Astrocyte of the spinal cord (primary cell): Measurements from ENCODE around the gene PLBD2.

Source experiments
- DNase-seq: peaks from one replicate; pipeline ENCODE4 v3.0.0; 2011; ENCODE audit warnings: low read depth, low spot score
- H3K4me3 ChIP-seq: 2 replicates; pipeline ENCODE4 v1.5.1; 2011; ENCODE audit warnings: low read depth, mild to moderate bottlenecking, low read length, moderate library complexity
- CTCF ChIP-seq: IDR thresholded peaks from 2 replicates; pipeline ENCODE4 v1.5.1; 2012; ENCODE audit warnings: low read depth, mild to moderate bottlenecking, low read length, inconsistent platforms
- in situ Hi-C: cut with HindIII; loops from 2 replicates; pipeline ENCODE4 v1.10.0; 2017; ENCODE audit warnings: low sequenced_read_pairs

Gene PLBD2

GRCh38 chr12:113369391-113369985 lies 11.1 kb downstream of the PLBD2 start:
- TF ChIP-seq CTCF, result no peak
- no peak for DNase-seq
- in situ Hi-C loops, result no loop called here
- H3K4me3 ChIP-seq, result no peak overlapping the region

- in situ Hi-C loops, result no loop called here
- no peak overlapping the region for H3K4me3 ChIP-seq
- DNase-seq, result no peak
- TF ChIP-seq CTCF, result no peak
Measured at GRCh38 chr12:113370923-113371682, 12.7 kb downstream of the PLBD2 start.

GRCh38 chr12:113371808-113372207 lies 13.4 kb downstream of the PLBD2 start:
- in situ Hi-C loops, result no loop called here
- TF ChIP-seq CTCF, result no peak
- no peak for DNase-seq
- no peak overlapping the region for H3K4me3 ChIP-seq

- in situ Hi-C loops, result no loop called here
- no peak for TF ChIP-seq CTCF
- no peak for DNase-seq
- no peak overlapping the region for H3K4me3 ChIP-seq
Measured at GRCh38 chr12:113372371-113372770, 14.0 kb downstream of the PLBD2 start.

GRCh38 chr12:113373440-113373839 lies 15.1 kb downstream of the PLBD2 start:
- H3K4me3 ChIP-seq, result no peak overlapping the region
- no peak for DNase-seq
- TF ChIP-seq CTCF, result no peak
- in situ Hi-C loops, result no loop called here

GRCh38 chr12:113373969-113374368 lies 15.6 kb downstream of the PLBD2 start:
- in situ Hi-C loops, result no loop called here
- H3K4me3 ChIP-seq, result no peak overlapping the region
- TF ChIP-seq CTCF, result no peak
- DNase-seq, result no peak
